Endothelial cell (in vitro differentiated cells): ENCODE measurements around the gene RNF25. TPM values are rescaled to one million over a fixed set of nuclear protein-coding genes. Genes with fewer than 3 reads are reported as not detected.
A peak's percentile ranks its signal among the peaks of the same experiment; 100 is the strongest.

Experiments used
- DNase-seq: peaks from one replicate; pipeline ENCODE4 v3.0.0; 2021; ENCODE audit warnings: low spot score
- H3K27ac Mint-ChIP-seq: one replicate; pipeline ENCODE4 v1.8.0; 2021; ENCODE audit warnings: mixed read lengths, inconsistent platforms; ENCODE audit not compliant: unreplicated experiment
- H3K27me3 Mint-ChIP-seq: one replicate; pipeline ENCODE4 v1.8.0; 2021; ENCODE audit warnings: mild to moderate bottlenecking, moderate library complexity, mixed read lengths, inconsistent platforms; ENCODE audit not compliant: unreplicated experiment
- H3K36me3 Mint-ChIP-seq: one replicate; pipeline ENCODE4 v1.8.0; 2021; ENCODE audit warnings: mild to moderate bottlenecking, low read depth, mixed read lengths, inconsistent platforms; ENCODE audit not compliant: unreplicated experiment
- H3K4me1 Mint-ChIP-seq: one replicate; pipeline ENCODE4 v1.8.0; 2021; ENCODE audit warnings: mild to moderate bottlenecking, mixed read lengths, inconsistent platforms; ENCODE audit not compliant: unreplicated experiment
- H3K4me3 Mint-ChIP-seq: one replicate; pipeline ENCODE4 v1.8.0; 2021; ENCODE audit warnings: mild to moderate bottlenecking, mixed read lengths, inconsistent platforms; ENCODE audit not compliant: unreplicated experiment
- H3K9me3 Mint-ChIP-seq: one replicate; pipeline ENCODE4 v1.8.0; 2021; ENCODE audit warnings: mixed read lengths, inconsistent platforms; ENCODE audit not compliant: unreplicated experiment
- total RNA-seq: library from RNA; stranded (reverse); fragmentation: NEBNext Ultra II Directional; extraction: Animal tissue kit (Norgen Biotek cat#: 25700); gene quantifications from one replicate; pipeline ENCODE4 v1.2.1, GENCODE V29; 2021; ENCODE audit not compliant: unreplicated experiment
- TF ChIP-seq, protein P1 (sequence below): fragments of 200-600 bp; sonication (generic); IDR thresholded peaks from one replicate; pipeline ENCODE4 v1.5.0; 2021; ENCODE audit warnings: antibody characterized with exemption; ENCODE audit not compliant: unreplicated experiment

The RNF25 gene
- total RNA-seq, 1 donor from 2014 or later: 41.7 TPM

GRCh38 chr2:218631837-218632236, 40.0 kb downstream of the RNF25 start:
- Mint-ChIP-seq H3K27ac (peak overlapping the region; percentile 94), H3K4me1 (peaks cover 49% of the 10 kb centered on the region)
- DNase-seq: no peak

GRCh38 chr2:218627939-218628338, 43.9 kb downstream of the RNF25 start:
- no peak overlapping the region for H3K27ac Mint-ChIP-seq
- TF ChIP-seq, protein P1, sequence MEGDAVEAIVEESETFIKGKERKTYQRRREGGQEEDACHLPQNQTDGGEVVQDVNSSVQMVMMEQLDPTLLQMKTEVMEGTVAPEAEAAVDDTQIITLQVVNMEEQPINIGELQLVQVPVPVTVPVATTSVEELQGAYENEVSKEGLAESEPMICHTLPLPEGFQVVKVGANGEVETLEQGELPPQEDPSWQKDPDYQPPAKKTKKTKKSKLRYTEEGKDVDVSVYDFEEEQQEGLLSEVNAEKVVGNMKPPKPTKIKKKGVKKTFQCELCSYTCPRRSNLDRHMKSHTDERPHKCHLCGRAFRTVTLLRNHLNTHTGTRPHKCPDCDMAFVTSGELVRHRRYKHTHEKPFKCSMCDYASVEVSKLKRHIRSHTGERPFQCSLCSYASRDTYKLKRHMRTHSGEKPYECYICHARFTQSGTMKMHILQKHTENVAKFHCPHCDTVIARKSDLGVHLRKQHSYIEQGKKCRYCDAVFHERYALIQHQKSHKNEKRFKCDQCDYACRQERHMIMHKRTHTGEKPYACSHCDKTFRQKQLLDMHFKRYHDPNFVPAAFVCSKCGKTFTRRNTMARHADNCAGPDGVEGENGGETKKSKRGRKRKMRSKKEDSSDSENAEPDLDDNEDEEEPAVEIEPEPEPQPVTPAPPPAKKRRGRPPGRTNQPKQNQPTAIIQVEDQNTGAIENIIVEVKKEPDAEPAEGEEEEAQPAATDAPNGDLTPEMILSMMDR: no peak
- H3K27me3 Mint-ChIP-seq: peaks cover 12% of the 10 kb centered on the region
- peaks cover 32% of the 10 kb centered on the region for H3K36me3 Mint-ChIP-seq
- no peak overlapping the region for H3K4me3 Mint-ChIP-seq
- no peaks in the 10 kb centered on the region for H3K9me3 Mint-ChIP-seq
- H3K4me1 Mint-ChIP-seq: peaks cover 39% of the 10 kb centered on the region
- no peak for DNase-seq

More at GRCh38 chr2:218631837-218632236, 40.0 kb downstream of the RNF25 start:
- H3K9me3 Mint-ChIP-seq: no peaks in the 10 kb centered on the region
- H3K27me3 Mint-ChIP-seq: peaks cover 10% of the 10 kb centered on the region
- H3K36me3 Mint-ChIP-seq: peaks cover 51% of the 10 kb centered on the region
- H3K4me3 Mint-ChIP-seq: peak overlapping the region; percentile 56
- TF ChIP-seq, protein P1: no peak

DNA sequence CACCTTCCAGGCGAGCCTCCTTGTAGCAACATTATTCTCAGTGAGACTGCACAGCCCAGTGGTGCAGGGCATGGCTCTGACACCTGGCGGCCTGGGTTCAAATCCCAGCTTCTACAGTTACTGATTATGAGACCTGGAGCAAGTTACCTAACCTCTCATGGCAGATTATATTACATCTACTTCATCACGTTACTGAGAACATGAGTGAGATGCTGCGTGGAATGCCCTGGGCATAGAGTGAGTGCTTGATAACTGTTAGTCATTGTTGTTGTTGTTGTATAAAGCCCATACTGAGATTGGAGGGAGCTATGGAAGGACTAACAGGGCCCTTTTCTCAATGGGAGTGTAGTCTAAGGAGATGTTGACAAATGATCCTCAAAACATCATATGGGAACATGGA, 45.4 kb downstream of the RNF25 start:
- Mint-ChIP-seq H3K36me3 (peaks cover 22% of the 10 kb centered on the region), H3K4me3 (no peak overlapping the region), H3K27ac (peak overlapping the region; percentile 44), H3K27me3 (peaks cover 8% of the 10 kb centered on the region), H3K4me1 (peaks cover 39% of the 10 kb centered on the region), H3K9me3 (no peaks in the 10 kb centered on the region)
- TF ChIP-seq, protein P1: no peak
- DNase-seq: no peak

DNA sequence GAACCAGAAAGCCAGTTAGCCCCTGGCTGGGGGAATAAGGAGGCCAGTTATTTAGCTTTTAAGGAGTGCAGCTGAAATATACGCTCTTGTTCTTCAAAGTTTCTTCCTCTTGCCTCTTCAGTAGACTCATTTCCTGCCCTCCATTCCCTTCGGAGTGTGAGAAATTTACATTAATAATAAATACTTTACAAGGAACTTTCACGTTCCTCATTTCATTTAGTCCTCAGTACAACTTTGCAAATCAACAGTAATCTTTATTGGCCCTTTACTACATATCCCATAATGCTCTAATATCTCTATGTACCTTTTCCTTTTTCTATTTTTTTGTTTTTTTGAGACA, 48.5 kb downstream of the RNF25 start:
- no peak for DNase-seq
- H3K4me3 Mint-ChIP-seq: no peak overlapping the region
- peak overlapping the region; percentile 91 for H3K27ac Mint-ChIP-seq
- H3K9me3 Mint-ChIP-seq: no peaks in the 10 kb centered on the region
- TF ChIP-seq, protein P1: no peak
- peaks cover 8% of the 10 kb centered on the region for H3K27me3 Mint-ChIP-seq
- peaks cover 20% of the 10 kb centered on the region for H3K36me3 Mint-ChIP-seq
- H3K4me1 Mint-ChIP-seq: peaks cover 35% of the 10 kb centered on the region

DNA sequence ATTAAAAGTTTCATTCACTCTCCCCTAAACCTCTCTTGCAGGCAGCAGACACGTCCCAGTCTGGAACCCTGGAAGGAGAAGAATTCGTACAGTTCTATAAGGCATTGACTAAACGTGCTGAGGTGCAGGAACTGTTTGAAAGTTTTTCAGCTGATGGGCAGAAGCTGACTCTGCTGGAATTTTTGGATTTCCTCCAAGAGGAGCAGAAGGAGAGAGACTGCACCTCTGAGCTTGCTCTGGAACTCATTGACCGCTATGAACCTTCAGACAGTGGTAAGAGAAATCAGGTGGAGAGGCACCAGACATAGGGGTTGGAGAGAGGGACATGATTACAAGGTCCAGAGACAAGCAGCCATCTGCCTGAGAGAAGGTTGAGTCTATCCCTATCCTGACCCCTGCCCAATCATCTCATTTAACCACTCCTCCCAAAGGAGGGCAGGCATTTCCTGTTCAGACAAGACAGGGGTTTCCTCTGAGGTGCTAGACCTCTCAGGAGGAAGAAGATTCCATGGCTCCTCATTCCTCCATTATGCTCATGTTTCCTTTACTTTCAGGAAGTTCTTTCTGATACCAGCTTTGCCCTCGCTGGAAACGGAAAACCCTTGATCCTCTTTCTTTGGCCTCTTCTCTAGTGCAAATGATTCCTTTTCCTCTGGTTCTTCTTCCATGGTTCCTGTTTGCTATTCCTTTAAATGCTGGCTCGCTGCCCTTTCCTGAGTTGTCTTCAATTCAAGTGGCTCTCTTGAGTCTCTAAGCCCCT, 49.0 kb downstream of the RNF25 start:
- Mint-ChIP-seq H3K27ac (peak overlapping the region; percentile 91), H3K9me3 (no peaks in the 10 kb centered on the region), H3K27me3 (peaks cover 4% of the 10 kb centered on the region), H3K36me3 (peaks cover 16% of the 10 kb centered on the region), H3K4me1 (peaks cover 35% of the 10 kb centered on the region), H3K4me3 (no peak overlapping the region)
- DNase-seq: peak; percentile 18
- TF ChIP-seq, protein P1: no peak
